GM03348 (cell line): Measurements from ENCODE around the gene ACVR1.
"Not testable (repeated sequence)": the region's sequence is repeated elsewhere in the genome, so short reads cannot be mapped to it uniquely, and the experiment has no call there.

Source experiments
- DNase-seq: peaks from one replicate; pipeline ENCODE4 v3.0.0; 2012; ENCODE audit warnings: low spot score

ACVR1 gene

GRCh38 chr2:157756447-157756846 lies 119.7 kb downstream of the ACVR1 start:
- not testable (repeated sequence) for DNase-seq

GRCh38 chr2:157751462-157752058 lies 124.6 kb downstream of the ACVR1 start:
- DNase-seq: no peak

- DNase-seq: no peak
Measured at GRCh38 chr2:157749684-157750083, 126.4 kb downstream of the ACVR1 start.

GRCh38 chr2:157748371-157749142 lies 127.6 kb downstream of the ACVR1 start:
- peak; percentile 34 for DNase-seq

GRCh38 chr2:157747695-157748370 lies 128.3 kb downstream of the ACVR1 start:
- peak; percentile 72 for DNase-seq

GRCh38 chr2:157747280-157747679 lies 128.8 kb downstream of the ACVR1 start:
- no peak for DNase-seq

- DNase-seq: peak; percentile 24
Measured at GRCh38 chr2:157746234-157746950, 129.7 kb downstream of the ACVR1 start.

- no peak for DNase-seq
Measured at GRCh38 chr2:157744571-157745076, 131.5 kb downstream of the ACVR1 start.

- DNase-seq: no peak
Measured at GRCh38 chr2:157743051-157743450, 133.1 kb downstream of the ACVR1 start.

GRCh38 chr2:157741819-157742484 lies 134.2 kb downstream of the ACVR1 start:
- DNase-seq: no peak

- no peak for DNase-seq
Measured at GRCh38 chr2:157737656-157738055, 138.5 kb downstream of the ACVR1 start.

- no peak for DNase-seq
Measured at GRCh38 chr2:157735532-157735931, 140.6 kb downstream of the ACVR1 start.

GRCh38 chr2:157733263-157733662 lies 142.9 kb downstream of the ACVR1 start:
- DNase-seq: no peak

- no peak for DNase-seq
Measured at GRCh38 chr2:157732596-157732995, 143.5 kb downstream of the ACVR1 start.

GRCh38 chr2:157727693-157728092 lies 148.4 kb downstream of the ACVR1 start:
- DNase-seq: no peak

- DNase-seq: no peak
Measured at GRCh38 chr2:157726946-157727345, 149.2 kb downstream of the ACVR1 start.

- no peak for DNase-seq
Measured at GRCh38 chr2:157725846-157726245, 150.3 kb downstream of the ACVR1 start.

GRCh38 chr2:157722580-157723234 lies 153.4 kb downstream of the ACVR1 start:
- no peak for DNase-seq

- DNase-seq: no peak
Measured at GRCh38 chr2:157720504-157720903, 155.6 kb downstream of the ACVR1 start.

- DNase-seq: not testable (repeated sequence)
Measured at GRCh38 chr2:157704653-157705052, 171.5 kb downstream of the ACVR1 start.

GRCh38 chr2:157704148-157704547 lies 172.0 kb downstream of the ACVR1 start:
- not testable (repeated sequence) for DNase-seq
